ENCODE results near the gene LRRC41.

- no peak for TF ChIP-seq CTCF (IDR thresholded peaks at IDR 0.05)
- no peak for TF ChIP-seq EZH2 (IDR thresholded peaks at IDR 0.05; ENCODE audit: borderline replicate concordance, insufficient read depth, low read depth, low read length, poor library complexity, severe bottlenecking)
Observed at GRCh38 chr1:46309401-46310159, 6.2 kb upstream of the LRRC41 start.

Measured in B cell (primary cell).